HG02763 (cell line): ENCODE data around the gene LEMD1.
"Not testable (repeated sequence)": the region's sequence is repeated elsewhere in the genome, so short reads cannot be mapped to it uniquely, and the experiment has no call there.

Experiments
- ATAC-seq: cut with Tn5 transposase; IDR thresholded peaks from one replicate; pipeline ENCODE4 v1.9.1; 2021; ENCODE audit warnings: mild to moderate bottlenecking, moderate library complexity; ENCODE audit not compliant: unreplicated experiment

The LEMD1 gene

GRCh38 chr1:205382561-205382960 lies 39.3 kb downstream of the LEMD1 start:
- no peak for ATAC-seq

- ATAC-seq = no peak
Measured at GRCh38 chr1:205381305-205381704, 40.6 kb downstream of the LEMD1 start.

- ATAC-seq = no peak
Measured at GRCh38 chr1:205380882-205381281, 41.0 kb downstream of the LEMD1 start.

- ATAC-seq = no peak
Measured at GRCh38 chr1:205379056-205379455, 42.8 kb downstream of the LEMD1 start.

GRCh38 chr1:205377355-205377754 lies 44.5 kb downstream of the LEMD1 start:
- no peak for ATAC-seq

GRCh38 chr1:205376739-205377138 lies 45.1 kb downstream of the LEMD1 start:
- ATAC-seq = no peak

- ATAC-seq = no peak
Measured at GRCh38 chr1:205375835-205376545, 45.9 kb downstream of the LEMD1 start.

GRCh38 chr1:205374210-205375078 lies 47.4 kb downstream of the LEMD1 start:
- ATAC-seq = no peak

GRCh38 chr1:205373798-205374175 lies 48.1 kb downstream of the LEMD1 start:
- ATAC-seq = no peak

- no peak for ATAC-seq
Measured at GRCh38 chr1:205373022-205373797, 48.6 kb downstream of the LEMD1 start.

- no peak for ATAC-seq
Measured at GRCh38 chr1:205371871-205372660, 49.8 kb downstream of the LEMD1 start.

GRCh38 chr1:205370780-205371179 lies 51.1 kb downstream of the LEMD1 start:
- ATAC-seq = no peak

- ATAC-seq = no peak
Measured at GRCh38 chr1:205369701-205370123, 52.1 kb downstream of the LEMD1 start.

- ATAC-seq = no peak
Measured at GRCh38 chr1:205368478-205368877, 53.4 kb downstream of the LEMD1 start.

GRCh38 chr1:205365945-205366463 lies 55.9 kb downstream of the LEMD1 start:
- ATAC-seq = no peak

GRCh38 chr1:205365086-205365485 lies 56.8 kb downstream of the LEMD1 start:
- ATAC-seq = not testable (repeated sequence)

GRCh38 chr1:205360891-205361290 lies 61.0 kb downstream of the LEMD1 start:
- no peak for ATAC-seq

- ATAC-seq = no peak
Measured at GRCh38 chr1:205359771-205360565, 61.9 kb downstream of the LEMD1 start.

GRCh38 chr1:205358579-205358978 lies 63.3 kb downstream of the LEMD1 start:
- ATAC-seq = no peak

- ATAC-seq = no peak
Measured at GRCh38 chr1:205357567-205357966, 64.3 kb downstream of the LEMD1 start.
